DND-41 (cell line): ENCODE measurements around the gene CLMN.

Experiments used
- ATAC-seq: fragments of 200-7000 bp; cut with Tn5 transposase; 3 replicates; pipeline ENCODE4 v1.9.1; 2021; ENCODE audit warnings: low read depth; ENCODE audit not compliant: insufficient read depth
- DNase-seq: peaks from one replicate; pipeline ENCODE4 v3.0.0-alpha.2; 2020
- H2AFZ ChIP-seq: 2 replicates; pipeline ENCODE4 v1.6.0; 2012; ENCODE audit warnings: low read depth, low read length
- H3K27ac ChIP-seq: 2 replicates; pipeline ENCODE4 v1.5.1; 2012; ENCODE audit warnings: low read length, inconsistent platforms
- H3K27me3 ChIP-seq: fragments of 200-600 bp; sonication (generic); 2 replicates; pipeline ENCODE4 v1.6.0; 2012; ENCODE audit warnings: low read length, mild to moderate bottlenecking, inconsistent platforms; ENCODE audit not compliant: insufficient read depth, poor library complexity
- H3K36me3 ChIP-seq: 2 replicates; pipeline ENCODE4 v1.5.1; 2012; ENCODE audit warnings: low read length, inconsistent platforms; ENCODE audit not compliant: insufficient read depth
- H3K4me1 ChIP-seq: 2 replicates; pipeline ENCODE4 v1.5.1; 2012; ENCODE audit warnings: mild to moderate bottlenecking, low read length; ENCODE audit not compliant: insufficient read depth
- H3K4me2 ChIP-seq: 2 replicates; pipeline ENCODE4 v1.6.0; 2012; ENCODE audit warnings: mild to moderate bottlenecking, moderate library complexity, low read length, inconsistent platforms; ENCODE audit not compliant: insufficient read depth
- H3K4me3 ChIP-seq, 2 experiments: fragments of 200-600 bp in 1 of 2; shearing (Covaris generic) in 1 of 2; 2 replicates each; pipeline ENCODE4 v1.5.1; 2012 to 2016; ENCODE audit warnings: inconsistent platforms in 2 of 2, low read length in 2 of 2, mild to moderate bottlenecking in 2 of 2, low read depth in 1 of 2, moderate library complexity in 1 of 2
- H3K79me2 ChIP-seq: 2 replicates; pipeline ENCODE4 v1.6.0; 2012; ENCODE audit warnings: low read length, inconsistent platforms; ENCODE audit not compliant: insufficient read depth
- H3K9ac ChIP-seq: 2 replicates; pipeline ENCODE4 v1.6.0; 2012; ENCODE audit warnings: low read depth, mild to moderate bottlenecking, inconsistent platforms, low read length, moderate library complexity
- H3K9me3 ChIP-seq: 2 replicates; pipeline ENCODE4 v1.5.1; 2012; ENCODE audit warnings: low read length, moderate library complexity, mild to moderate bottlenecking, inconsistent platforms; ENCODE audit not compliant: insufficient read depth, severe bottlenecking
- H4K20me1 ChIP-seq: 2 replicates; pipeline ENCODE4 v1.6.0; 2012; ENCODE audit warnings: low read length; ENCODE audit not compliant: insufficient read depth
- CTCF ChIP-seq: IDR thresholded peaks from 2 replicates; pipeline ENCODE4 v1.5.1; 2012; ENCODE audit warnings: borderline replicate concordance, low read length, moderate library complexity, mild to moderate bottlenecking; ENCODE audit not compliant: poor library complexity, severe bottlenecking; ENCODE audit errors: extremely low read depth
- EZH2 ChIP-seq: IDR thresholded peaks from 3 replicates; pipeline ENCODE4 v1.6.1; 2012; ENCODE audit warnings: borderline replicate concordance, low read depth, mild to moderate bottlenecking, moderate library complexity, low read length, inconsistent platforms; ENCODE audit not compliant: severe bottlenecking

The CLMN gene

GRCh38 chr14:95322651-95323050 is 2.9 kb upstream of the CLMN start:
- DNase-seq = no peak
- H3K4me1 ChIP-seq = peaks cover 13% of the 10 kb centered on the region
- no peaks in the 10 kb centered on the region for H3K79me2 ChIP-seq
- no peak overlapping the region for H3K4me2 ChIP-seq
- no peak overlapping the region for H3K9ac ChIP-seq
- peaks cover 17% of the 10 kb centered on the region for H3K27me3 ChIP-seq
- no peaks in the 10 kb centered on the region for H4K20me1 ChIP-seq
- H3K9me3 ChIP-seq = no peaks in the 10 kb centered on the region
- H2AFZ ChIP-seq = no peak overlapping the region
- ATAC-seq = no peak
- H3K4me3 ChIP-seq = no peak overlapping the region
- TF ChIP-seq EZH2 (no peak), CTCF (no peak)
- H3K36me3 ChIP-seq = no peaks in the 10 kb centered on the region
- H3K27ac ChIP-seq = no peak overlapping the region

- H2AFZ ChIP-seq = no peak overlapping the region
- no peak overlapping the region for H3K4me3 ChIP-seq
- no peaks in the 10 kb centered on the region for H3K36me3 ChIP-seq
- H4K20me1 ChIP-seq = no peaks in the 10 kb centered on the region
- DNase-seq (no peak), ATAC-seq (no peak)
- H3K4me2 ChIP-seq = no peak overlapping the region
- no peaks in the 10 kb centered on the region for H3K9me3 ChIP-seq
- H3K27ac ChIP-seq = no peak overlapping the region
- H3K79me2 ChIP-seq = no peaks in the 10 kb centered on the region
- H3K9ac ChIP-seq = no peak overlapping the region
- peaks cover 13% of the 10 kb centered on the region for H3K4me1 ChIP-seq
- H3K27me3 ChIP-seq = peaks cover 17% of the 10 kb centered on the region
- TF ChIP-seq CTCF = no peak
- TF ChIP-seq EZH2 = no peak
These were observed 2.2 kb upstream of the CLMN start for GRCh38 chr14:95321693-95322455.

- Histone ChIP-seq H3K4me1 (peaks cover 13% of the 10 kb centered on the region), H3K36me3 (no peaks in the 10 kb centered on the region), H3K79me2 (no peaks in the 10 kb centered on the region), H4K20me1 (no peaks in the 10 kb centered on the region), H3K9ac (no peak overlapping the region), H3K9me3 (no peaks in the 10 kb centered on the region), H3K27ac (no peak overlapping the region), H3K4me2 (no peak overlapping the region), H3K4me3 (no peak overlapping the region), H3K27me3 (peaks cover 17% of the 10 kb centered on the region), H2AFZ (no peak overlapping the region)
- no peak for TF ChIP-seq EZH2
- no peak for TF ChIP-seq CTCF
- no peak for DNase-seq
- ATAC-seq = no peak
These were observed 1.4 kb upstream of the CLMN start for GRCh38 chr14:95320955-95321600.
